Frontal cortex (tissue), 4 donors: Measurements from ENCODE around the gene OR2H2. TPM values are rescaled to one million over a fixed set of nuclear protein-coding genes. Genes with fewer than 3 reads are reported as not detected.

Source experiments
- DNase-seq, 2 donors: peaks; one replicate each; pipeline ENCODE4 v3.0.0; 2012; ENCODE audit warnings: low spot score in 2 of 2
- FAIRE-seq: peaks from 2 replicates; lab custom pipeline; 2012; peaks lifted over from hg19 to GRCh38; lab: Jason Lieb, UNC
- small RNA-seq: library from RNA; depleted of rRNA; stranded (forward); fragments of <200 nt; gene quantifications from one replicate; pipeline ENCODE3, GENCODE V24; 2014
- total RNA-seq: library from RNA; depleted of rRNA; stranded (reverse); fragments of >200 nt; gene quantifications from one replicate; pipeline ENCODE4 v1.2.3, GENCODE V29; 2014
- donor health status: control.
- donor health status: control.
- donor health status: control.

OR2H2 gene
- total RNA-seq, 1 donor from 2014 or later, result not detected

DNA sequence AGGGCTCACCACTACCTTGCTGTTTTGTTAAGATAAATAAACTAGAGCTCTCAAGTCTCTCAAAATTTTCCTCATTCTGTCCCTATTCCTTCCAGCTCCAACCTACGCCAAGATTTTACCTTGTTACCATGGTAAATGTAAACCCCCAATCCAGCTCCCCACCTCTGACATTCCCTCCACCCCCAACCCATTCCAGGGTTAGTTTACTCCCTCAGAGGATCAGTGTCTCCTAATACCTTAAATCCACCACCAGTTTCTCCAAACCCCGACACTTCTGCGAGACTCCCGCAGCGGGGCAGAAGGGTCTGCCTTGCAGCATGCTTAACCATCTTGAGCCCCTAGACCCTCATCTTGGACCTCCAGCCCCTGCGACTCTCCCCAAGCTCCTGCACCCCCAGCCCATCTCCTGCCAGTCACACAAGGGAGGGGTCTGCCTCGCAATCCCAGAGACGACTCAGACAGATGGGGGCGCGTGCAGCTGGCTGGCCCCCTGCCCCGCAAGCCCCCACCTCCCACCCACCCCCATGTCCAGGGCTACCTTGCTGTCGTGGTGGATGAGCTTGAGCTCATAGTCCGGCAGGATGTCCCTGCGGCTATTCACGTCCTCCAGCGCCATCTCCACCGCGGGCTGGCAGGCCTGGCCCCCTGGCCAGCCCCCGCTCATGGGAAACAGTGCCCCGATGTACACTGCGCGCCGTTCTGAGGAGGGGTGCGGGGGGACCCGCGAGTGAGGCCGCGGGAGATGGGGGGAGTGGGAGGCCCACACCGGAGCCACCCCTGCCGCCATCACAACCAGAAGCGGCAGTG is 42.2 kb downstream of the OR2H2 start:
- DNase-seq (no peak), FAIRE-seq (no peak)

DNA sequence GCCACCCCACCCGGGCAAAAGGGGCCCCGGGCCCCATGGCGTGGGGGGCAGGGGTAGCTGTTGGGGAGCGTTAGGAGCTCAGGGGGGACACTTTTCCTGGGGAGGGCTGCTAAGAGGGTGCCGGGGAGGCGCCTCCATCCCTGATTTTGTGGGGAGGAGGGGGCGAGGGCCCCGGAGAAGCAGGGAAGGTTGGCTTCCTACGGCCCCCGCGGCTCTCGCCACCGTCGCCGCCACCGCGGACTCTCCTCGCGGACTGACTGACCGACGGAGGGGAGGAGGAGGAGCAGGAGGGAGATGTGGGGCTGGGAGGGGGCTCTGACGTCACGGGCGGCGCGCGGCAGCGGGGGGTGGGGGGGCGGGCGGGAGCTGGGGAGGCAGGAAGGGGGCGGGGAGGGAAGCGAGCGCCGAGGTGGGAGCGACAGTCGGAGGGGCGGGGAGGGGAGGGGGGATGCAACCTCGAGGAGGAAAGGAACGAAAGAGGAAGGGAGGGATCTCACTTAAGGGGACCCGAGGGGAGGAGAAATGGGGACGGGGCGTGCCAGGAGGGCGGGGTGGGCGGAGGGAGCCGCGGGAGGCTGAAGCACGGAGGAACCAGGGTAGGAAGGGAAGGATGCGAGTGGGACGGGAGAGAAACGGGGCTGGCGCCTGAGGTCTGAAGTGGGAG is 43.0 kb downstream of the OR2H2 start:
- FAIRE-seq (no peak), DNase-seq (peak; percentile 85 to 87)

DNA sequence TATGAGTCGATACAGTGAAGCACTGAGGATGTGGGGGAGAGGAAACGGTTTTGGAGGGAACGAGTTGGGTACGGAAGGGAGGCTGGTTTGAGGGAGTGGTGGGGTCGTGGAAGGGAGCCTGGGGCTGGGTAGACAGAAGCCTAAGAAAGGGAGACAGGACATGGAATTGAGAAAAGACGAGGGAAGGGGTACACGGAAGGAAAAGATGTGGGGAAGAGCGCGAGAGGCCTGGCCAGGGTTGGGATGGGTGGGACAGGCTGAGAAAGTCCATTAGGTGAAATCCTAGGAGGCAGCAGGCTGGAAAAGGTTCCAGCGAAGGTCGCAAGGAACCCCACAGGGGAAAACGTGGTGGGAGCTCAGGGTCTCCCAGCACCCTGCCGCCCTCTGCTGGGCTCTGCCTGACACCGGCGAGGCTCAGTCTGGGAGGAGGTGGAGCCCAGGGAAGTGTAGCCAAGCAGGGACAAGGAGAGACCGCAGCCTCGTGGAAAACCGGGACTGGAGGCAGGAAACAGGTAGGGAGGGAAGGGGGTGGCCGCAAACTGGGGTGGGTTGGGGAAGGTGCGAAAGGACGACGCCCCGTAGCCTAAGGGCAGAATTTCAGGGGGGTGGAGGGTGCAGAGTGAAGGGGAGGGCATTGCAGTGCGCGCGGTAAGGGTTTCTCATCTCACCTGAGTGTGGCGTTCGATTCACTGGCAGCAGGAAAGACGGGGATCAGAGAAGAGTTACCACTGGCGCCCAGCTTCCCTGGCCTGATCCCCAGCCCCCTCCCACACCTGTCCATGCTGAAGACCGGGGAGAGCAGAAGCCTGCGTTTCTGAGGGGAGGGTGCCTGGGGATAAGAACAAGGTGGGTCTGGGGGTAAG is 43.7 kb downstream of the OR2H2 start:
- DNase-seq (peak; percentile 77 to 79), FAIRE-seq (no peak)

DNA sequence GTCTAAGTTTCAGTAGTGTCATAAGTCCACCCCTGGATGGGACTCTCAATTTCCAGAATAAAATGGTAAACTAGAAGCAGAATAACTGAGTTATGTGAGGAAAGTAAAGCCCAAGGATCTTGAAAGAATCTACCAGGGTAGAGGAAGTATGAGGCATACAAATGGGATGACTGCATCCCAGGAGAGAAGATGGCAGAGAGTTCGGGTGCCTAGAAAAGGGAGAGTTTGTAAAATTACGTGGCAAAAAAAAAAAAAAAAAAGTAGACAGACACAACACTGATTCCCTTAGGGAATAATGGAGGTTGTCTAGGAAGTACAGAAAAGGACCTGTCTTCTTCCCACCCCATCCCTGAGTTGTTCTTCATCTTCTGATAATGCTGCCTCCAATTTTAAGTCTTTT is 44.6 kb downstream of the OR2H2 start:
- FAIRE-seq (no peak), DNase-seq (no peak)

- no peak for DNase-seq
- no peak for FAIRE-seq
Observed at GRCh38 chr6:29630315-29630714, 45.4 kb downstream of the OR2H2 start.

- FAIRE-seq, result no peak
- DNase-seq, result no peak
Observed at GRCh38 chr6:29631209-29631810, 46.4 kb downstream of the OR2H2 start.

DNA sequence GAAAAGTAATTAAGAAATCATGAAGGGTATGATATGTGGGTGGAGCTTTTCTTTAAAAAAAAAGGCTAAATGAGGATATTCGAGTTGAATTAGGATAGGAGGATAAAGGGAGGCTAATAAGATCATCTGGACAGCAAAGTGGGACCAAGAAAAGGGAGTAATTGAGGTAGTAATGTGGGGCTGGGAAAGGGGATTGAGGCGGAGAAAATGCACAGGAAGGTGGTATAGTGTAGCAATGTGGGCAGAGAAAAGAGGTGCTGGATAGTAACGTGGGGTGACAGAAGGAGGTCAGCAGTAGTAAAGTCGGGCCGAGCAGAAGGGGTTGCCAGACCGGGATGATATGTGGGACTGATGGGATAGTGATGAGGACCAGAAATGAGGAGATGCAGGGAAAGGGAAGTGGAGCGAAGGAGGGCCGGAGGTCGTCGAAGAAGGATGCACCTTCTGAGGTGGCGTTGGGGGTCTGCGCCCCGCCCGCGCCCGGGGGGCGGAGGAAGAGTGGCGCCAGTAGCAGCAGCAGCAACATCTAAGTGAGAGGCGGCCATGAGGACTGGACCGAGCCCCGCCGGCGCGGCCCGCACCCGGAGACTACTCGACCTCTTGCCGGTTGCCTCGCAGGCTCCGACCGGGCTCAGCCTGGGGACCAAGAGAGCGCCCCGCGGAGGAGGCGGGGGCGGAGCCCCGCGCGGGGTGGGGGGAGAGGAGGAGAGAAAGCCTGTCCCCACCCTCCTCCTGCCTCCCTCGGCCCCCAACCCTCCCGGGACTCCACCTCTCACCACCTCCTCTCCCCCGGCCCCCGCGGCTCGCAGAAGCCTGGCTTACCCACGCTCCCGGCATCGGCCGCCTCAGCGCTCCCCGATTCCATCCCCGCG is 47.2 kb downstream of the OR2H2 start:
- DNase-seq, result peak; percentile 63 to 64
- no peak for FAIRE-seq

GRCh38 chr6:29632789-29633533 is 48.0 kb downstream of the OR2H2 start, which contains the start of gene GABBR1:
Gene GABBR1, minus strand, starts transcription at chr6:29633183. Its CDS starts 798 bp downstream, at chr6:29632385.
- DNase-seq (peak; percentile 91 to 92), FAIRE-seq (no peak)

GRCh38 chr6:29633534-29633905 is 48.6 kb downstream of the OR2H2 start:
- DNase-seq, result no peak
- no peak for FAIRE-seq

GRCh38 chr6:29637247-29637646 is 52.3 kb downstream of the OR2H2 start:
- FAIRE-seq, result no peak

More at GRCh38 chr6:29637247-29637646, 52.3 kb downstream of the OR2H2 start:
- DNase-seq, result no peak

Small RNA genes lying within 50 kb of the gene (small RNA-seq; reads per million reads assigned to genes)
- gene SNORD32B, result 0.64 reads per million, percentile 49 among the genes with 10 or more reads in this experiment
- gene SUMO2P1, result 0.13 reads per million
- not detected for gene TMEM183AP1

Other genes starting within 250 kb of the OR2H2 start
- gene OR5V1, start 216.3 kb upstream of the OR2H2 start, total RNA-seq, result not detected
- gene OR12D3, start 209.8 kb upstream of the OR2H2 start, total RNA-seq, result not detected
- gene OR12D2, start 189.5 kb upstream of the OR2H2 start, total RNA-seq, result not detected
- not detected for gene OR12D1, start 170.2 kb upstream of the OR2H2 start, total RNA-seq
- gene OR10C1, start 145.8 kb upstream of the OR2H2 start, total RNA-seq, result not detected
- gene OR11A1, start 128.1 kb upstream of the OR2H2 start, total RNA-seq, result not detected
- under 0.01 TPM for gene OR2H1, start 128.0 kb upstream of the OR2H2 start, total RNA-seq
- gene MAS1L, start 97.2 kb upstream of the OR2H2 start, total RNA-seq, result not detected
- not detected for gene UBD, start 25.4 kb upstream of the OR2H2 start, total RNA-seq
- 72.2 TPM for gene GABBR1, start 48.1 kb downstream of the OR2H2 start, total RNA-seq
- under 0.01 TPM for gene MOG, start 72.0 kb downstream of the OR2H2 start, total RNA-seq
- not detected for gene ZFP57, start 96.0 kb downstream of the OR2H2 start, total RNA-seq
- 0.82 TPM for gene HLA-F, start 138.3 kb downstream of the OR2H2 start, total RNA-seq
- gene HLA-G, start 242.7 kb downstream of the OR2H2 start, total RNA-seq, result not detected